ENCODE measurements around the gene IGF1R. TPM values are rescaled to one million over a fixed set of nuclear protein-coding genes. Genes with fewer than 3 reads are reported as not detected.

IGF1R gene
- total RNA-seq, 1 experiment from 2014 or later = 0.56 TPM

DNA sequence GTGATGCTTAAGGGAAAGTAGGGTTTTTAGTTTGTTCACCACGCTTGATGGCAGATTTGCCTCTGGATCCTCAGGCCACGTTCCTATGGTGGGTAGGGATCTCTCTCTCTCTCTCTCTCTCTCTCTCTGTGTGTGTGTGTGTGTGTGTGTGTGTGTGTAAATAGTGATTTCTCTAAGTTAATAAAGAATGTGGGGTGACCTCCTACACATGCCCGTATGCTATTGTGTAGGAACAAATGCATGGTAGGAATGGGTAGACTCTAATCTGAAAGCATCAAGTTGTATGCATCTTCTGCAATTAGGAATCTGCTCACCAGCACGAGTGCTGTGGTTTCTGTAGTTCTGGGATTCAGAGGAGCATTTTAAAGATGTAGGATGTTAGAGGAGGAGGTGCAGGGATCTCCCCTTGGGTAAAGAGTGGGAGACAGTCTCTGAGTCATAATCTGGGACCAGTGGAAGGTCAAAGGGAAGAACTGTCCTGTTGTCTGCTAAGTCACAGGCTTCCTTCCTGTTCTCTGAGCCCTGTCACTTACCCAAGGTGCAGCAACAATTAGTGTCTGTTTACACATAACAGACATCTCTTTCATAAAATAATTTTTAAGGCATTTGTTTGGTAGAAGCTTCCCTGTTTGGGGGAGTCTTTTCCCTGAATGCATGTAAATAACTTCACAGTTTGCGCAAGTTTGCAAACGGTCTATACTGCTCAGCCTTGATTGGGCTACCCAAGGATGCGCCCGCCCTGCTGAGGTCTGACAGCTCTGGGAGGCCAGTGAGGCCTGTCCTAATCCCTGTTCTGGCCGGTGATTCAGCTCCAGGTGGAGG, 139.8 kb downstream of the IGF1R start:
- Histone ChIP-seq H3K36me3 (ENCODE audit: insufficient read depth, low read length) (no peaks in the 10 kb centered on the region), H3K9me3 (ENCODE audit: low read length) (no peaks in the 10 kb centered on the region), H3K4me2 (ENCODE audit: low read depth, low read length, poor library complexity, severe bottlenecking) (no peak overlapping the region), H2AFZ (ENCODE audit: low read length) (no peak overlapping the region), H4K20me1 (ENCODE audit: insufficient read depth, low read depth, low read length) (no peaks in the 10 kb centered on the region), H3K4me3 (ENCODE audit: low read length) (no peak overlapping the region), H3K27me3 (ENCODE audit: low read length) (no peaks in the 10 kb centered on the region), H3K9me2 (replicated peaks; ENCODE audit: insufficient read depth, low read length) (no peaks in the 10 kb centered on the region), H3K4me1 (ENCODE audit: low read length) (no peaks in the 10 kb centered on the region), H3K9ac (ENCODE audit: low read length) (no peak overlapping the region), H3K27ac (ENCODE audit: low read length) (no peak overlapping the region), H3K79me2 (ENCODE audit: low read length) (no peaks in the 10 kb centered on the region)
- no peak for DNase-seq

DNA sequence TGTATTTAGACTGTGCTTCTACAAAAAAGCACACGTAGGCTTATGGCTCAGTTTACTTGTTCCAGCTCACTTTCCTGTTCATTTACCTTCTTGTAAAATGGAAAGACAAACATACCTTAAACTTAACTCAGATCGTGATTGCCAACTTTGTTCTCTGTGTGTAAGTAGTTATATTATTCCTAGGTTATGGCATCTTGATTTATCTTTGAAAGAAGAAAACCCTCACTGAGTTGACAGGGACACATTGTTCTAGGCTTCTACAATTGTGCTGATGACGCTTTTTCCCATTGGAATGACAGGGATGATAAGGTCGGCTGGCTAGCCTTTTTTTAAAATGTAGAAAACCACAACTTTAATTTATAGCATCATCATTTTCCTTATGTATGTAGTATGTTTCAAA, 140.7 kb downstream of the IGF1R start:
- no peak overlapping the region for H3K4me2 ChIP-seq (ENCODE audit: low read depth, low read length, poor library complexity, severe bottlenecking)
- H4K20me1 ChIP-seq (ENCODE audit: insufficient read depth, low read depth, low read length) = no peaks in the 10 kb centered on the region
- H3K27me3 ChIP-seq (ENCODE audit: low read length) = no peaks in the 10 kb centered on the region
- H2AFZ ChIP-seq (ENCODE audit: low read length) = no peak overlapping the region
- H3K27ac ChIP-seq (ENCODE audit: low read length) = no peak overlapping the region
- H3K9me2 ChIP-seq (replicated peaks; ENCODE audit: insufficient read depth, low read length) = no peaks in the 10 kb centered on the region
- no peak for DNase-seq
- no peaks in the 10 kb centered on the region for H3K79me2 ChIP-seq (ENCODE audit: low read length)
- H3K9me3 ChIP-seq (ENCODE audit: low read length) = no peaks in the 10 kb centered on the region
- H3K36me3 ChIP-seq (ENCODE audit: insufficient read depth, low read length) = no peaks in the 10 kb centered on the region
- no peak overlapping the region for H3K4me3 ChIP-seq (ENCODE audit: low read length)
- H3K9ac ChIP-seq (ENCODE audit: low read length) = no peak overlapping the region
- no peaks in the 10 kb centered on the region for H3K4me1 ChIP-seq (ENCODE audit: low read length)

GRCh38 chr15:98790270-98790669, 141.9 kb downstream of the IGF1R start:
- H3K79me2 ChIP-seq (ENCODE audit: low read length) = no peaks in the 10 kb centered on the region
- H2AFZ ChIP-seq (ENCODE audit: low read length) = no peak overlapping the region
- H3K9ac ChIP-seq (ENCODE audit: low read length) = no peak overlapping the region
- H3K27ac ChIP-seq (ENCODE audit: low read length) = no peak overlapping the region
- DNase-seq = no peak
- H3K4me3 ChIP-seq (ENCODE audit: low read length) = no peak overlapping the region
- no peaks in the 10 kb centered on the region for H3K9me3 ChIP-seq (ENCODE audit: low read length)
- no peaks in the 10 kb centered on the region for H3K9me2 ChIP-seq (replicated peaks; ENCODE audit: insufficient read depth, low read length)
- no peaks in the 10 kb centered on the region for H3K4me1 ChIP-seq (ENCODE audit: low read length)
- 0 out of 2 replicates have a peak, but pooled peaks cover 2% of the 10 kb centered on the region for H3K27me3 ChIP-seq (ENCODE audit: low read length)
- no peaks in the 10 kb centered on the region for H3K36me3 ChIP-seq (ENCODE audit: insufficient read depth, low read length)
- no peak overlapping the region for H3K4me2 ChIP-seq (ENCODE audit: low read depth, low read length, poor library complexity, severe bottlenecking)
- no peaks in the 10 kb centered on the region for H4K20me1 ChIP-seq (ENCODE audit: insufficient read depth, low read depth, low read length)

GRCh38 chr15:98791046-98791701, 142.8 kb downstream of the IGF1R start:
- Histone ChIP-seq H3K9me2 (replicated peaks; ENCODE audit: insufficient read depth, low read length) (no peaks in the 10 kb centered on the region), H3K79me2 (ENCODE audit: low read length) (no peaks in the 10 kb centered on the region), H3K4me1 (ENCODE audit: low read length) (no peaks in the 10 kb centered on the region), H2AFZ (ENCODE audit: low read length) (no peak overlapping the region), H3K27ac (ENCODE audit: low read length) (no peak overlapping the region), H3K4me3 (ENCODE audit: low read length) (no peak overlapping the region), H3K4me2 (ENCODE audit: low read depth, low read length, poor library complexity, severe bottlenecking) (no peak overlapping the region), H3K9ac (ENCODE audit: low read length) (no peak overlapping the region), H3K9me3 (ENCODE audit: low read length) (no peaks in the 10 kb centered on the region), H3K27me3 (ENCODE audit: low read length) (0 out of 2 replicates have a peak, but pooled peaks cover 2% of the 10 kb centered on the region), H4K20me1 (ENCODE audit: insufficient read depth, low read depth, low read length) (no peaks in the 10 kb centered on the region), H3K36me3 (ENCODE audit: insufficient read depth, low read length) (no peaks in the 10 kb centered on the region)
- DNase-seq = peak; percentile 19

GRCh38 chr15:98792117-98792516, 143.8 kb downstream of the IGF1R start:
- H3K4me1 ChIP-seq (ENCODE audit: low read length) = no peaks in the 10 kb centered on the region
- H3K4me2 ChIP-seq (ENCODE audit: low read depth, low read length, poor library complexity, severe bottlenecking) = no peak overlapping the region
- H2AFZ ChIP-seq (ENCODE audit: low read length) = no peak overlapping the region
- H3K36me3 ChIP-seq (ENCODE audit: insufficient read depth, low read length) = no peaks in the 10 kb centered on the region
- no peaks in the 10 kb centered on the region for H4K20me1 ChIP-seq (ENCODE audit: insufficient read depth, low read depth, low read length)
- no peaks in the 10 kb centered on the region for H3K9me2 ChIP-seq (replicated peaks; ENCODE audit: insufficient read depth, low read length)
- no peak overlapping the region for H3K9ac ChIP-seq (ENCODE audit: low read length)
- 0 out of 2 replicates have a peak, but pooled peaks cover 2% of the 10 kb centered on the region for H3K27me3 ChIP-seq (ENCODE audit: low read length)
- no peak for DNase-seq
- H3K79me2 ChIP-seq (ENCODE audit: low read length) = no peaks in the 10 kb centered on the region
- H3K9me3 ChIP-seq (ENCODE audit: low read length) = no peaks in the 10 kb centered on the region
- H3K4me3 ChIP-seq (ENCODE audit: low read length) = no peak overlapping the region
- H3K27ac ChIP-seq (ENCODE audit: low read length) = no peak overlapping the region

DNA sequence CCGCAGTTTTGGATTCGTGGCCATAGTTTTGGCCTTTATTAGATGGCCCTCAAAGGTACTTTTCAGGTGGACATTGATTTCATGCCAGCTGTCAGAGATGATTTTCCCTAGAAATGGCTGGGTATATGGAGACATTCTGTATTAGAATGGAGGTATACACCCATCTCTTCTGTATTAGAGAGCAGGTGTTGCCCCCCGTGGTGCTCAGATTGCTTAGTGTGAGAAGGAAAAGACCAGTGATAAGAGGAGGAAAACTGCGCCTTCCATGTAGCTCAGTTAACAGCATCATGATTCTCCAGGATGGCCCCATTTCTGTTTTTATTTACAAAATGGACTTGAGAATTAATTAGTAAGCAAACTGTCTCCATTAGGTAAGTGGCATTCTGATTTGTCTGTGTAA, 145.9 kb downstream of the IGF1R start:
- no peak overlapping the region for H3K9ac ChIP-seq (ENCODE audit: low read length)
- no peak overlapping the region for H2AFZ ChIP-seq (ENCODE audit: low read length)
- no peak overlapping the region for H3K4me3 ChIP-seq (ENCODE audit: low read length)
- no peaks in the 10 kb centered on the region for H4K20me1 ChIP-seq (ENCODE audit: insufficient read depth, low read depth, low read length)
- no peaks in the 10 kb centered on the region for H3K79me2 ChIP-seq (ENCODE audit: low read length)
- DNase-seq = no peak
- 0 out of 2 replicates have a peak, but pooled peaks cover 2% of the 10 kb centered on the region for H3K27me3 ChIP-seq (ENCODE audit: low read length)
- no peaks in the 10 kb centered on the region for H3K9me3 ChIP-seq (ENCODE audit: low read length)
- no peak overlapping the region for H3K27ac ChIP-seq (ENCODE audit: low read length)
- H3K4me2 ChIP-seq (ENCODE audit: low read depth, low read length, poor library complexity, severe bottlenecking) = no peak overlapping the region
- H3K36me3 ChIP-seq (ENCODE audit: insufficient read depth, low read length) = no peaks in the 10 kb centered on the region
- H3K4me1 ChIP-seq (ENCODE audit: low read length) = no peaks in the 10 kb centered on the region
- H3K9me2 ChIP-seq (replicated peaks; ENCODE audit: insufficient read depth, low read length) = no peaks in the 10 kb centered on the region

GRCh38 chr15:98794748-98795147, 146.4 kb downstream of the IGF1R start:
- Histone ChIP-seq H3K27me3 (ENCODE audit: low read length) (0 out of 2 replicates have a peak, but pooled peaks cover 2% of the 10 kb centered on the region), H3K9me2 (replicated peaks; ENCODE audit: insufficient read depth, low read length) (no peaks in the 10 kb centered on the region), H3K9ac (ENCODE audit: low read length) (no peak overlapping the region), H3K36me3 (ENCODE audit: insufficient read depth, low read length) (no peaks in the 10 kb centered on the region), H3K4me1 (ENCODE audit: low read length) (no peaks in the 10 kb centered on the region), H2AFZ (ENCODE audit: low read length) (no peak overlapping the region), H3K9me3 (ENCODE audit: low read length) (no peaks in the 10 kb centered on the region), H4K20me1 (ENCODE audit: insufficient read depth, low read depth, low read length) (no peaks in the 10 kb centered on the region), H3K4me3 (ENCODE audit: low read length) (no peak overlapping the region), H3K4me2 (ENCODE audit: low read depth, low read length, poor library complexity, severe bottlenecking) (no peak overlapping the region), H3K27ac (ENCODE audit: low read length) (no peak overlapping the region), H3K79me2 (ENCODE audit: low read length) (no peaks in the 10 kb centered on the region)
- DNase-seq = no peak

- Histone ChIP-seq H3K4me1 (ENCODE audit: low read length) (no peaks in the 10 kb centered on the region), H4K20me1 (ENCODE audit: insufficient read depth, low read depth, low read length) (no peaks in the 10 kb centered on the region), H3K4me2 (ENCODE audit: low read depth, low read length, poor library complexity, severe bottlenecking) (no peak overlapping the region), H3K9ac (ENCODE audit: low read length) (no peak overlapping the region), H3K36me3 (ENCODE audit: insufficient read depth, low read length) (no peaks in the 10 kb centered on the region), H3K4me3 (ENCODE audit: low read length) (no peak overlapping the region), H3K9me2 (replicated peaks; ENCODE audit: insufficient read depth, low read length) (no peaks in the 10 kb centered on the region), H3K9me3 (ENCODE audit: low read length) (no peaks in the 10 kb centered on the region), H2AFZ (ENCODE audit: low read length) (no peak overlapping the region), H3K27me3 (ENCODE audit: low read length) (0 out of 2 replicates have a peak, but pooled peaks cover 2% of the 10 kb centered on the region), H3K79me2 (ENCODE audit: low read length) (no peaks in the 10 kb centered on the region), H3K27ac (ENCODE audit: low read length) (no peak overlapping the region)
- no peak for DNase-seq
Observed at GRCh38 chr15:98795980-98796379, 147.6 kb downstream of the IGF1R start.

All from Karpas-422 (cell line).